Loucy (cell line): ENCODE results near the gene TTBK2.

Experiments used
- EZH2phosphoT487 ChIP-seq: fragments of 200-600 bp; IDR thresholded peaks from 2 replicates; pipeline ENCODE4 v1.6.1; 2018; ENCODE audit warnings: antibody characterized with exemption, mild to moderate bottlenecking, moderate library complexity, borderline replicate concordance
- TF ChIP-seq, protein P1 (sequence below): fragments of 200-600 bp; sonication (generic); conservative IDR thresholded peaks from 2 replicates; pipeline ENCODE4 v1.5.1; 2014; ENCODE audit warnings: mild to moderate bottlenecking, antibody characterized with exemption, low read length

DNA sequence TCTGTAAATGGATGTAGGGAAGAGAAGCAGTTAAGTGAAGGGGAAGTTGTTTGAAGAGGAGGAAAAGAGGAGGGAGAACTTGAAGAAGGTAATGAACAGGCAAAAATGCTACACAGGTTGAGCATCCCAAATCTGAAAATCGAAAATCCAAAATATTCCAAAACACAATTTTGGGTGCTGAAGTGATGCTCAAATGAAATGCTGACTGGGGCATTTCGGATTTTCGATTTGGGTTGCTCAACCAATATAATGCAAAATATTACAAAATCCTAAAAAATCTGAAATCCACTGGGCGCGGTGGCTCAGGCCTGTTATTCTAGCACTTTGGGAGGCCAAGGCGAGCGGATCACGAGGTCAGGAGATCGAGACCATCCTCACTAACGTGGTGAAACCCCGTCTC, 121.8 kb downstream of the TTBK2 start:
- TF ChIP-seq, protein P1, sequence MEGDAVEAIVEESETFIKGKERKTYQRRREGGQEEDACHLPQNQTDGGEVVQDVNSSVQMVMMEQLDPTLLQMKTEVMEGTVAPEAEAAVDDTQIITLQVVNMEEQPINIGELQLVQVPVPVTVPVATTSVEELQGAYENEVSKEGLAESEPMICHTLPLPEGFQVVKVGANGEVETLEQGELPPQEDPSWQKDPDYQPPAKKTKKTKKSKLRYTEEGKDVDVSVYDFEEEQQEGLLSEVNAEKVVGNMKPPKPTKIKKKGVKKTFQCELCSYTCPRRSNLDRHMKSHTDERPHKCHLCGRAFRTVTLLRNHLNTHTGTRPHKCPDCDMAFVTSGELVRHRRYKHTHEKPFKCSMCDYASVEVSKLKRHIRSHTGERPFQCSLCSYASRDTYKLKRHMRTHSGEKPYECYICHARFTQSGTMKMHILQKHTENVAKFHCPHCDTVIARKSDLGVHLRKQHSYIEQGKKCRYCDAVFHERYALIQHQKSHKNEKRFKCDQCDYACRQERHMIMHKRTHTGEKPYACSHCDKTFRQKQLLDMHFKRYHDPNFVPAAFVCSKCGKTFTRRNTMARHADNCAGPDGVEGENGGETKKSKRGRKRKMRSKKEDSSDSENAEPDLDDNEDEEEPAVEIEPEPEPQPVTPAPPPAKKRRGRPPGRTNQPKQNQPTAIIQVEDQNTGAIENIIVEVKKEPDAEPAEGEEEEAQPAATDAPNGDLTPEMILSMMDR = no peak
- no peak for TF ChIP-seq EZH2phosphoT487
